NCI-H1694 (cell line): ENCODE measurements around the gene CT83.

Experiments
- DNase-seq: peaks from one replicate; lab custom pipeline; 2025; lab: John Stamatoyannopoulos, UW

CT83 gene

GRCh38 chrX:116462822-116463221, at the start of gene CT83:
Gene CT83 (minus strand): TSS chrX:116462976. CDS start chrX:116462856, 120 bp downstream.
- DNase-seq = no peak

- no peak for DNase-seq
Measured at GRCh38 chrX:116499780-116500179, 37.0 kb upstream of the CT83 start.

GRCh38 chrX:116493271-116493670, 30.5 kb upstream of the CT83 start:
- DNase-seq = no peak

GRCh38 chrX:116490104-116490503, 27.3 kb upstream of the CT83 start:
- DNase-seq = no peak

GRCh38 chrX:116480059-116480458, 17.3 kb upstream of the CT83 start:
- DNase-seq = no peak

GRCh38 chrX:116449156-116449555, 13.6 kb downstream of the CT83 start:
- DNase-seq = no peak

GRCh38 chrX:116436358-116436816, 26.4 kb downstream of the CT83 start, which contains the start of gene SLC6A14:
Gene SLC6A14 (plus strand): TSS chrX:116436606. CDS start chrX:116436710, 104 bp downstream.
- no peak for DNase-seq

GRCh38 chrX:116435597-116435996, 27.2 kb downstream of the CT83 start:
- DNase-seq = no peak

- no peak for DNase-seq
Measured at GRCh38 chrX:116427978-116428377, 34.8 kb downstream of the CT83 start.

- DNase-seq = no peak
Measured at GRCh38 chrX:116417968-116418367, 44.8 kb downstream of the CT83 start.

GRCh38 chrX:116417214-116417613, 45.6 kb downstream of the CT83 start:
- DNase-seq = no peak

- DNase-seq = no peak
Measured at GRCh38 chrX:116413273-116413672, 49.5 kb downstream of the CT83 start.
